Sigmoid colon (tissue), 4 donors: ENCODE measurements around the gene NMRAL1.

Experiments used
- CTCF ChIP-seq, 4 experiments: fragments of 450-650 bp in 3 of 4; fragments of 200-600 bp in 1 of 4; IDR thresholded peaks; one replicate each; pipeline ENCODE4 v1.5.1; 2016 to 2019; ENCODE audit warnings: antibody characterized with exemption in 4 of 4, mild to moderate bottlenecking in 3 of 4, moderate library complexity in 2 of 4
- EP300 ChIP-seq, 4 donors: sonication (generic); formaldehyde crosslinking; IDR thresholded peaks; one replicate each; pipeline ENCODE4 v1.6.1; 2017; ENCODE audit warnings: antibody characterized with exemption in 4 of 4
- POLR2A ChIP-seq, 2 donors: fragments of 450-650 bp; IDR thresholded peaks; one replicate each; pipeline ENCODE4 v1.6.1; 2016; ENCODE audit warnings: antibody characterized with exemption in 2 of 2, mild to moderate bottlenecking in 2 of 2, moderate library complexity in 2 of 2
- POLR2AphosphoS5 ChIP-seq, 4 donors: sonication (generic); formaldehyde crosslinking; IDR thresholded peaks; one replicate each; pipeline ENCODE4 v1.6.1; 2017; ENCODE audit warnings: antibody characterized with exemption in 4 of 4

- TF ChIP-seq CTCF (IDR thresholded peaks at IDR 0.05) (no peak), POLR2AphosphoS5 (IDR thresholded peaks at IDR 0.05) (no peak), POLR2A (IDR thresholded peaks at IDR 0.05) (no peak), EP300 (IDR thresholded peaks at IDR 0.05) (no peak)
Measured at GRCh38 chr16:4496305-4496704, 21.9 kb upstream of the NMRAL1 start.
